IPS DF 6.9 (cell line): ENCODE measurements around the gene SRP68.
"Not testable (repeated sequence)": the region's sequence is repeated elsewhere in the genome, so short reads cannot be mapped to it uniquely, and the experiment has no call there.

ENCODE experiments used
- DNase-seq: peaks from one replicate; pipeline ENCODE4 v3.0.0-alpha.2; 2013; ENCODE audit warnings: low read depth, low spot score
- H3K27ac ChIP-seq: one replicate; pipeline ENCODE4 v1.5.1; 2013; ENCODE audit warnings: low read length, control low read depth
- H3K27me3 ChIP-seq: 2 replicates; pipeline ENCODE4 v1.6.1; 2013; ENCODE audit warnings: mild to moderate bottlenecking, low read length; ENCODE audit not compliant: control insufficient read depth, insufficient read depth
- H3K36me3 ChIP-seq: 2 replicates; pipeline ENCODE4 v1.6.1; 2013; ENCODE audit warnings: low read length; ENCODE audit not compliant: control insufficient read depth, insufficient read depth
- H3K4me1 ChIP-seq: 2 replicates; pipeline ENCODE4 v1.6.1; 2013; ENCODE audit warnings: low read length; ENCODE audit not compliant: control insufficient read depth, insufficient read depth
- H3K4me3 ChIP-seq: 2 replicates; pipeline ENCODE4 v1.5.1; 2013; ENCODE audit warnings: mild to moderate bottlenecking, low read length
- H3K9me3 ChIP-seq: 2 replicates; pipeline ENCODE4 v1.6.1; 2013; ENCODE audit warnings: low read length, inconsistent platforms; ENCODE audit not compliant: control insufficient read depth, insufficient read depth
- WGBS: extraction: QIAGEN DNeasy Blood & Tissue Kit; methylation state at CpG from one replicate; pipeline ENCODE4 v1.1.7; 2013; ENCODE audit warnings: mixed read lengths, missing lambda C conversion rate; ENCODE audit not compliant: insufficient read length, insufficient coverage; 5-methylcytosine and 5-hydroxymethylcytosine counted together

Gene SRP68

DNA sequence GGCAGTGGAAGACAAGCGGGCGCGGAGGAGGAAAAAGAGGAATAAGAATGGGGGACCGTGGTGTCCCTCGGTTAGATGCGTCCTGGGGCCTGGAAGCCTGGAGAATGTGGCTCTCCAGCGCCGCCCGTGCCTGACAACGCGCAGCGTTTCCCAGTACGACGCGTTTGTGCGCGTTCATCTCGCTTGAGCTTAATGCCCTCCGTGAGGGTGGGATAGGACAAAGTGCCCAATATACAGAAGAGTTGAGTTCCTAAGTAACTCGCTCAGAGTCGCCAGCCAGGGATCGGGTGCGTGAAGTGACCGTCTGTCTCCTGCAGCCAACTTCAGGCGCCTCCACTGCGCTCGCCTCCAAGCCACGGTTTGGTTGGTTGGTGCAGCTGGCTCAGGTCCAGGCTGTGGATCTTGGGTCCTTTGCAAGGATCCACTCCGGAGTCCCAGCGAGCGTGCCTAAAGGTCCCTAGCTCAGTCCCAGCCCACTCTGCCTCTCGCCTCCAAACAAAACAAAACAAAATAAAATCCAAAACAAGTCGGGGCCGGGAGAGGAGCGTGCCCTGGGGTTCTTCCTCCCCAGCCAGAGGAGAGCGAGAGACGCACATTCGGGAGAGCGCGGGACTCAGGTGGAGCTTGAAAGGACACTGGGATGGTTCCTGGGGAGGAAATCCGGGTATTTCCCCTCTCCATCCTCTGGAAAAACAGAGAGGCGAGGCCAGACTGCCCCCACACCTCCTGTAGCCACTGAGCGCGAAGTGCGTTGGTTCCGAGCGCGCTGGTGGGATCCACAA lies 3.2 kb upstream of the SRP68 start:
- Histone ChIP-seq H3K4me3 (peak overlapping the region; percentile 46; the same call in 1 of the 2 replicates), H3K27me3 (peaks cover 53% of the 10 kb centered on the region), H3K4me1 (peaks cover 22% of the 10 kb centered on the region), H3K27ac (no peak overlapping the region), H3K36me3 (no peaks in the 10 kb centered on the region; the same call in 1 of the 2 replicates), H3K9me3 (no peaks in the 10 kb centered on the region)
- no CpG with 5 or more reads among the region's 48 CpGs for WGBS
- no peak for DNase-seq

DNA sequence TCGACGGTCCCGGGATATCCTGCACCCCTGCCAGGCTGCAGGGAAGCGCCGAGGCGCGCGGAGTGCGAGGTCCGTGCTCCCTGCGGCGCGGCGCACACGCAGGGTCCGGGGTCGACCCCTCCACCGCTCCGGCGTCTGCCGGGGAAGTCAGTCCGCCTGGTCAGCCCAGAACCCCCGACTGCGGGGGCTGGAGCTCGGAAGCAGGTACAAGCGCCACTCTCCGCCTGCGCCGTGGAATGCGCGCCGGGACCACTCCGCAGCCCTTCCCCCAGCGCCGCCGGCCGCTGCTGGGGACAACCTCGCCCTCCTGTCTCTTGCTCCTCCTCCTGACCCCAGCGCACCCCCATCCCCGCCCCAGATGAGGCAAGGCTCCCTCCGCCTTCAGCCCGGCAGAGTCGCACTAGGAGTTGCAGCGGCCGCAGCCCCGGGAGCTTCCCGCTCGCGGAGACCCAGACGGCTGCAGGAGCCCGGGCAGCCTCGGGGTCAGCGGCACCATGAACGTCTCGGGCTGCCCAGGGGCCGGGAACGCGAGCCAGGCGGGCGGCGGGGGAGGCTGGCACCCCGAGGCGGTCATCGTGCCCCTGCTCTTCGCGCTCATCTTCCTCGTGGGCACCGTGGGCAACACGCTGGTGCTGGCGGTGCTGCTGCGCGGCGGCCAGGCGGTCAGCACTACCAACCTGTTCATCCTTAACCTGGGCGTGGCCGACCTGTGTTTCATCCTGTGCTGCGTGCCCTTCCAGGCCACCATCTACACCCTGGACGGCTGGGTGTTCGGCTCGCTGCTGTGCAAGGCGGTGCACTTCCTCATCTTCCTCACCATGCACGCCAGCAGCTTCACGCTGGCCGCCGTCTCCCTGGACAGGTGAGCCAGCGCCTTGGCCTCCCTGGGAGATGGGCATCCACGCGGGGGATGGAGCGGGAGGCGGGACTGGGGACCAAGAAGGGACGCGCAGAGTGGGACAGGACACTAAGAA lies 2.4 kb upstream of the SRP68 start, which contains the start of gene GALR2:
Gene GALR2, plus strand, starts transcription at position 392 of the 974 bp plus-strand sequence. Its CDS starts 103 bp downstream, at position 495.
- WGBS = no CpG with 5 or more reads among the region's 92 CpGs
- Histone ChIP-seq H3K36me3 (no peaks in the 10 kb centered on the region; the same call in 1 of the 2 replicates), H3K27me3 (peaks cover 53% of the 10 kb centered on the region), H3K4me1 (peaks cover 14% of the 10 kb centered on the region), H3K4me3 (peak within 1 kb of the TSS; percentile 46; the same call in 1 of the 2 replicates), H3K9me3 (no peaks in the 10 kb centered on the region), H3K27ac (no peak within 1 kb of the TSS)
- DNase-seq = no peak

GRCh38 chr17:76071531-76072147 lies 678 bp downstream of the SRP68 start:
- H3K4me1 ChIP-seq = peaks cover 5% of the 10 kb centered on the region; the same call in 1 of the 2 replicates
- no peaks in the 10 kb centered on the region; the same call in 1 of the 2 replicates for H3K36me3 ChIP-seq
- DNase-seq = no peak
- H3K9me3 ChIP-seq = no peaks in the 10 kb centered on the region
- H3K27me3 ChIP-seq = peaks cover 29% of the 10 kb centered on the region
- peak overlapping the region; percentile 92; the same call in 1 of the 2 replicates for H3K4me3 ChIP-seq
- no peak overlapping the region for H3K27ac ChIP-seq
- WGBS = no CpG with 5 or more reads among the region's 15 CpGs

GRCh38 chr17:76065775-76066174 lies 6.5 kb downstream of the SRP68 start:
- peaks cover 23% of the 10 kb centered on the region; the same call in 1 of the 2 replicates for H3K36me3 ChIP-seq
- DNase-seq = no peak
- no peak overlapping the region for H3K4me3 ChIP-seq
- no peak overlapping the region for H3K27ac ChIP-seq
- no peaks in the 10 kb centered on the region for H3K9me3 ChIP-seq
- no CpG with 5 or more reads among the region's 4 CpGs for WGBS
- H3K27me3 ChIP-seq = no peaks in the 10 kb centered on the region
- H3K4me1 ChIP-seq = no peaks in the 10 kb centered on the region

DNA sequence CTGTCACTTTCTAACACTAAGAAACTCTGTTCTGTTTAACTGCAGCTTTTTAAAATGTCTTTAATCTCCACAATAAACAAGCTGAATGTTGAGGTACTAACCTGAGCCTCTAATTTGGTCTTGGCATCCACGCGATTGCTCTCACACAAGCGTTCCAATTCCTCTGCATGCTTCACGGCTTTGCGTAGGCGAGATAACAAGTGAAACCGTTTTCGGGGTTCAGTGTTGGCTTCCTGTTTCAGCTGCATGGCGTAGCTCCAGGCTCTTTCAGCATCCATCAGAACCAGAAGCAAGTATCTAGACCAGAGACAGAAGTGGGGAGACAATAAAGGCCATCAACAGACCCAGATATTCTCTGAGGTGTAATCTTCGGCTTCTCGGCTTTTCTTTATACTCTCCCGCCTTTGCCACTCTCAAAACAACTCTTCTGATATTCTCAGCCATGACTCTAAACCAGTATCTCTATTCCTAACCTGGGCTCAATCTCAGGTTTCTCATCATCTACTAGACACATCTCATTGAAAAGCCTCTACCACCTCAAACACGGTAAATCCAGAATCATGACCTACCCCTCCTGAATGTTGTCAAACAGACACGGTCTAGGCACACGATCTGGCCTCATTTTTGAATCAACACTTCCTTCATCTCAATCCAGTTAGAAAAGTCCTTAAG lies 8.3 kb downstream of the SRP68 start:
- no peak overlapping the region for H3K27ac ChIP-seq
- H3K4me3 ChIP-seq = no peak overlapping the region
- no peaks in the 10 kb centered on the region for H3K4me1 ChIP-seq
- no peaks in the 10 kb centered on the region for H3K9me3 ChIP-seq
- WGBS = no CpG with 5 or more reads among the region's 15 CpGs
- H3K27me3 ChIP-seq = no peaks in the 10 kb centered on the region
- peaks cover 27% of the 10 kb centered on the region; the same call in 1 of the 2 replicates for H3K36me3 ChIP-seq
- DNase-seq = no peak

DNA sequence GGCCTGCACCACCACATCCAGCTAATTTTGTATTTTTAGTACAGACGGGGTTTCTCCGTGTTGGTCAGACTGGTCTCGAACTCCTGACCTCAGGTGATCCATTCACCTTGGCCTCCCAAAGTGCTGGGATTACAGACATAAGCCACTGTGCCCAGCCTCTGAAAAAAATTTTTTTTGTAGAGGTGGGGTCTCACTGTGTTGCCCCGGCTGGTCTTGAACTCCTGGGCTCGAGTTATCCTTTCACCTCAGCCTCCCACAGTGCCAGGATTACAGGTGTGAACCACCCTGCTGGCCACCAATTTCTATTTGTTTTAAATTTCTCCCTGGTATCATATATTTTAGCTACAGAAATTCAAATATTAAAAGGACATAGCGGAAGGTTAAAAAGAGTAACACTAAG lies 14.1 kb downstream of the SRP68 start:
- WGBS = no CpG with 5 or more reads among the region's 6 CpGs
- H3K27me3 ChIP-seq, H3K4me3 ChIP-seq, DNase-seq, H3K27ac ChIP-seq, H3K4me1 ChIP-seq, H3K9me3 ChIP-seq: not testable (repeated sequence)
- H3K36me3 ChIP-seq = peaks cover 29% of the 10 kb centered on the region; the same call in 1 of the 2 replicates

GRCh38 chr17:76056882-76057281 lies 15.4 kb downstream of the SRP68 start:
- no peaks in the 10 kb centered on the region for H3K4me1 ChIP-seq
- H3K9me3 ChIP-seq = no peaks in the 10 kb centered on the region
- WGBS = 100% methylated on average over 1 of the region's 3 CpGs

DNA sequence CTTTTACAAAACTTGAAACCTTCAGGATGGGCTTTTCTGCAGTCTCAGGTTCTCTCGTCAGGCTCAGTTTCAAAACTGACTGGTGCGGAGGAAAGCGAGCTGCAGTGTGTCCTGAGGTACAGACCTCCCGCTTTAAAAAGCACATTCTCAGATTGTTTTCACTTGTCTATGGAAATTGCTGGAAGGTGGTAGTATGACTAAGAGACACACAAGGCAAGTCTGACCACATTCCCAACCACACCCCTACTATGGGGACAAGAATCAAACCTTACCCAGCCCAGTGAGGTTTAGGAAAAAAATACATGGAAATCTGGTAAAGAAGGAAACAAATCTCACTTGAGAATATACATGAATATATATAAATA lies 18.2 kb downstream of the SRP68 start:
- H3K36me3 ChIP-seq = peaks cover 29% of the 10 kb centered on the region

More at GRCh38 chr17:76056882-76057281, 15.4 kb downstream of the SRP68 start:
- no peak for DNase-seq
- Histone ChIP-seq H3K4me3 (no peak overlapping the region), H3K27ac (no peak overlapping the region), H3K36me3 (peaks cover 31% of the 10 kb centered on the region; the same call in 1 of the 2 replicates), H3K27me3 (no peaks in the 10 kb centered on the region)

DNA sequence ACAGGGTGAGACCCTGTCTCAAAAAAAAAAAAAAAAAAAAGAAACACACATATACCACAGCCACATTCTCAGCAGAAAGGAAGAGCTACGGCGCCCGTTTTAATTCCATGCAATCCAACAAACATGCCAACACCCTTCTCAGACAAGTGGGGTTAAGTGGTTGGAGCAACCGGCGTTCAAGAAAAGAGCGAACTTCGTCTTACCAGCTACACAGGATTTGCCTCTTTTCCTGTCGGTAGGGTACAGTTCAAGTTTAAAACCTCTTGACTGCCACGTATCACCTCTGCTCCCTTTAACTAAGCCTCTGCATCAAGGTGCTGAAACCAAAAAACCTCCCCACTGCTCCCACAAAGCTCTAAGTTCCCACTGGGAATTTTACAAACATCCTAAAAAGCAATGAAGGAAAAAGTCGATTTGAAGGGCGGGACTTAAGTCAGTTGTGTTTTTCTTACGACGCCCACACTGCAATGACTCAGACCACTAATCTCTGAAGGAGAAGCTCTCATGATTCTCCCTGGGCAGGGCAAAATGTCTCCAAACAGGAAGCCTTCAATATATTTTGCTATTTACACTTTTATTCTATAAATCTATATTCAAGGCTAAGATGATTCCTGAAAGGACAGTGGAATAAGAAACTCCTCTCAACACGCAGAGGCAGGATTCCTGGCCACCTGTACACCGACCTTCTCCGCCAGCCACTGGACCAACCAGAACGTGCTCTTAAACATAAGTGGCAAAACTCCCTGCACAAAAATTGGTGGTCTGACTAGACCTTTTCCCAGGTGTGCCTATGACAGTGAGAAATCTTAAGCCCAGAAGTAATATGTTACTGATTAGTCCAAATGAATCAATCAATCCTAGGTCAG lies 18.8 kb downstream of the SRP68 start:
- Histone ChIP-seq H3K27ac (no peak overlapping the region), H3K36me3 (peaks cover 25% of the 10 kb centered on the region), H3K9me3 (no peaks in the 10 kb centered on the region), H3K4me1 (no peaks in the 10 kb centered on the region), H3K27me3 (no peaks in the 10 kb centered on the region), H3K4me3 (no peak overlapping the region)
- no CpG with 5 or more reads among the region's 17 CpGs for WGBS
- no peak for DNase-seq

More for the DNA sequence above, 18.2 kb downstream of the SRP68 start:
- Histone ChIP-seq H3K4me3 (no peak overlapping the region), H3K4me1 (no peaks in the 10 kb centered on the region), H3K9me3 (no peaks in the 10 kb centered on the region), H3K27me3 (no peaks in the 10 kb centered on the region), H3K27ac (no peak overlapping the region)
- WGBS = no CpG with 5 or more reads among the region's 4 CpGs
- no peak for DNase-seq
